Measurements from ENCODE around the gene EHD2.

DNA sequence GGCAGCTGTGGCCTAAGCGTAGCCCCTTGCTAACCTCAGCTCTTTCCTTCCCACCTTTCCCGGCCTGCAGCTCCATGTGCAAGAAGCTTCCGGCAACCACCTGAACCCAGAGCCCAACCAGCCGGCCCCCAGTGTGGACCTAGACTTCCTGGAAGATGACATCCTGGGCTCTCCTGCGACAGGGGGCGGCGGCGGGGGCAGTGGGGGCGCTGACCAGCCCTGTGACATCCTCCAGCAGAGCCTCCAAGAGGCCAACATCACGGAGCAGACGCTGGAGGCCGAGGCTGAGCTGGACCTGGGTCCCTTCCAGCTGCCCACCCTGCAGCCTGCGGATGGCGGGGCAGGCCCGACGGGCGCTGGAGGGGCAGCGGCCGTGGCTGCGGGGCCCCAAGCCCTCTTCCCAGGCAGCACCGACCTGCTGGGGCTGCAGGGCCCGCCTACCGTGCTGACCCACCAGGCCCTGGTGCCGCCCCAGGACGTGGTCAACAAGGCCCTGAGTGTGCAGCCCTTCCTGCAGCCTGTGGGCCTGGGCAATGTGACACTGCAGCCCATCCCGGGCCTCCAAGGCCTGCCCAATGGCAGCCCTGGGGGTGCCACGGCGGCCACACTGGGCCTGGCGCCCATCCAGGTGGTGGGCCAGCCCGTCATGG, 33.8 kb upstream of the EHD2 start:
- TF ChIP-seq, protein P1, sequence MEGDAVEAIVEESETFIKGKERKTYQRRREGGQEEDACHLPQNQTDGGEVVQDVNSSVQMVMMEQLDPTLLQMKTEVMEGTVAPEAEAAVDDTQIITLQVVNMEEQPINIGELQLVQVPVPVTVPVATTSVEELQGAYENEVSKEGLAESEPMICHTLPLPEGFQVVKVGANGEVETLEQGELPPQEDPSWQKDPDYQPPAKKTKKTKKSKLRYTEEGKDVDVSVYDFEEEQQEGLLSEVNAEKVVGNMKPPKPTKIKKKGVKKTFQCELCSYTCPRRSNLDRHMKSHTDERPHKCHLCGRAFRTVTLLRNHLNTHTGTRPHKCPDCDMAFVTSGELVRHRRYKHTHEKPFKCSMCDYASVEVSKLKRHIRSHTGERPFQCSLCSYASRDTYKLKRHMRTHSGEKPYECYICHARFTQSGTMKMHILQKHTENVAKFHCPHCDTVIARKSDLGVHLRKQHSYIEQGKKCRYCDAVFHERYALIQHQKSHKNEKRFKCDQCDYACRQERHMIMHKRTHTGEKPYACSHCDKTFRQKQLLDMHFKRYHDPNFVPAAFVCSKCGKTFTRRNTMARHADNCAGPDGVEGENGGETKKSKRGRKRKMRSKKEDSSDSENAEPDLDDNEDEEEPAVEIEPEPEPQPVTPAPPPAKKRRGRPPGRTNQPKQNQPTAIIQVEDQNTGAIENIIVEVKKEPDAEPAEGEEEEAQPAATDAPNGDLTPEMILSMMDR (IDR thresholded peaks at IDR 0.05; ENCODE audit: insufficient read depth, low read length, poor library complexity, severe bottlenecking) = no peak
- TF ChIP-seq EZH2phosphoT487 (conservative IDR thresholded peaks at IDR 0.05; ENCODE audit: low read length) = no peak

All from SU-DHL-6 (cell line).